ENCODE measurements around the gene SNAPC4. TPM values are rescaled to one million over a fixed set of nuclear protein-coding genes. Genes with fewer than 3 reads are reported as not detected.
A peak's percentile ranks its signal among the peaks of the same experiment; 100 is the strongest.

Gene SNAPC4
- total and polyA plus RNA-seq, 9 of the 15 experiments (the other 6 are each of a cell fraction or from before 2014, with no cell fraction given), result 0.21 to 21.8 (median 8.8) TPM

DNA sequence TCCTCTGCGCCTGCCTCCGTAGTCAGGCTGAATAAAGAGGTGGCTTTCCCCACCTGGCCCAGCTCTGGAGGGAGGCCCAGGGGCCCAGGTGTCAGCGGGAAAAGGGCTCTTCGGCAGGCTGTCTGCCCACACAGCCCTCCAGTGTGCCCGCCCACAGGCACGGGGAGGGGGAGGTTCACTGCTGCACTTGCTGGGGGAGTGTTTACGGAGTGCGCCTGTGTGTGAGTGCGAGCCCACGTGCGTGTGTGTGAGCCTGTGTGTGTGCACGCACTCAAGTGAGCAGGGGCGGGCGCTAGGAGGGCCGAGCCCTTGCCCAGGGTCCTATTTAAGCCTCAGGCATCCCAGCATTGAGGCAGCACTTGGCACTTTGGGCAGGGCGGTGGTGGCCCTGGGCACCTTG is 47.3 kb downstream of the SNAPC4 start:
- no peak overlapping the region for H3K4me3 ChIP-seq
- peaks cover 0 to 94% of the 10 kb centered on the region in 2 experiments; a peak in 4 of 5 replicates for H3K4me1 ChIP-seq (replicated peaks in 1 of 2; ENCODE audit: control insufficient read depth in 2 of 2, insufficient read depth in 2 of 2, low read length in 2 of 2)
- DNase-seq (ENCODE audit: extremely low read depth in 1 of 4, low spot score in 3 of 4) (peak in 3 of 4 experiments; percentile 28 to 49 (median 44)), ATAC-seq (peak; percentile 5; the same call in 1 of the 3 replicates), FAIRE-seq (no peak)
- no peaks in the 10 kb centered on the region for H3K9me3 ChIP-seq (replicated peaks; ENCODE audit: control insufficient read depth, insufficient read depth, low read depth, low read length)
- no peak overlapping the region for H3K4me2 ChIP-seq (ENCODE audit: insufficient read depth, low read length)
- CTCF ChIA-PET (ENCODE audit: low intra/inter-chr PET ratio), result interaction anchor here (0.7 kb wide), 1 partner anchor 1112 kb away, joined by 4 read pairs; no protein-coding TSS in a partner anchor
- H4K20me1 ChIP-seq (replicated peaks; ENCODE audit: control insufficient read depth, insufficient read depth, low read length), result no peaks in the 10 kb centered on the region; the same call in 1 of the 2 replicates
- in situ Hi-C loops (cut with MboI), result no loop called here
- no peak for TF ChIP-seq JUNB (CRISPR knock-in tag; conservative IDR thresholded peaks at IDR 0.05)
- no peak for TF ChIP-seq DDX20 (tag; IDR thresholded peaks at IDR 0.05; ENCODE audit: low read depth)
- TF ChIP-seq EGR1 (conservative IDR thresholded peaks at IDR 0.05), result peak; percentile 33; the same call in 1 of the 2 replicates
- TF ChIP-seq, protein P1, sequence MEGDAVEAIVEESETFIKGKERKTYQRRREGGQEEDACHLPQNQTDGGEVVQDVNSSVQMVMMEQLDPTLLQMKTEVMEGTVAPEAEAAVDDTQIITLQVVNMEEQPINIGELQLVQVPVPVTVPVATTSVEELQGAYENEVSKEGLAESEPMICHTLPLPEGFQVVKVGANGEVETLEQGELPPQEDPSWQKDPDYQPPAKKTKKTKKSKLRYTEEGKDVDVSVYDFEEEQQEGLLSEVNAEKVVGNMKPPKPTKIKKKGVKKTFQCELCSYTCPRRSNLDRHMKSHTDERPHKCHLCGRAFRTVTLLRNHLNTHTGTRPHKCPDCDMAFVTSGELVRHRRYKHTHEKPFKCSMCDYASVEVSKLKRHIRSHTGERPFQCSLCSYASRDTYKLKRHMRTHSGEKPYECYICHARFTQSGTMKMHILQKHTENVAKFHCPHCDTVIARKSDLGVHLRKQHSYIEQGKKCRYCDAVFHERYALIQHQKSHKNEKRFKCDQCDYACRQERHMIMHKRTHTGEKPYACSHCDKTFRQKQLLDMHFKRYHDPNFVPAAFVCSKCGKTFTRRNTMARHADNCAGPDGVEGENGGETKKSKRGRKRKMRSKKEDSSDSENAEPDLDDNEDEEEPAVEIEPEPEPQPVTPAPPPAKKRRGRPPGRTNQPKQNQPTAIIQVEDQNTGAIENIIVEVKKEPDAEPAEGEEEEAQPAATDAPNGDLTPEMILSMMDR (IDR thresholded peaks at IDR 0.05 in 2 of 3, conservative IDR thresholded peaks at IDR 0.05 in 1 of 3; ENCODE audit: insufficient read depth in 2 of 3, low read depth in 1 of 3, low read length in 3 of 3), result no peak
- TF ChIP-seq GTF2F1 (IDR thresholded peaks at IDR 0.05; ENCODE audit: low read depth, low read length), result no peak
- TF ChIP-seq CXXC5 (CRISPR knock-in tag; IDR thresholded peaks at IDR 0.05), result no peak
- no peak for TF ChIP-seq XRCC4 (IDR thresholded peaks at IDR 0.05; ENCODE audit: extremely low read depth, insufficient read depth, insufficient read length)
- TF ChIP-seq, protein P2, sequence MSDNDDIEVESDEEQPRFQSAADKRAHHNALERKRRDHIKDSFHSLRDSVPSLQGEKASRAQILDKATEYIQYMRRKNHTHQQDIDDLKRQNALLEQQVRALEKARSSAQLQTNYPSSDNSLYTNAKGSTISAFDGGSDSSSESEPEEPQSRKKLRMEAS (CRISPR knock-in tag; IDR thresholded peaks at IDR 0.05), result peak; percentile 47; the same call in 1 of the 2 replicates
- TF ChIP-seq POLR2G (IDR thresholded peaks at IDR 0.05; ENCODE audit: low read depth, low read length), result 0 out of 2 replicates have a peak, but pooled peaks have one; percentile 7
- H3K27ac ChIP-seq (ENCODE audit: extremely low read depth, low read depth, low read length), result no peak overlapping the region
- no TSS peak for BruUV-seq (replicated peaks)
- POLR2A ChIA-PET, result no interaction called here
- intact Hi-C loops (cut with micrococcal nuclease), result no loop called here
- no peaks in the 10 kb centered on the region for H3K36me3 ChIP-seq (ENCODE audit: control insufficient read depth, insufficient read depth, low read length)
- H2AFZ ChIP-seq (ENCODE audit: low read depth, low read length), result no peak overlapping the region
- H3K27me3 ChIP-seq (ENCODE audit: control insufficient read depth in 2 of 2, insufficient read depth in 2 of 2, low read length in 2 of 2), result no peaks in the 10 kb centered on the region
- 34% methylated on average over 9 of the region's 16 CpGs for WGBS (ENCODE audit: insufficient coverage, low coverage, missing lambda C conversion rate)
- no peaks in the 10 kb centered on the region for H3K79me2 ChIP-seq (ENCODE audit: control insufficient read depth, insufficient read depth, low read length)
- H3K9ac ChIP-seq (ENCODE audit: insufficient read depth in 1 of 2, low read depth in 2 of 2, low read length in 2 of 2), result peak overlapping the region in 1 of 2 experiments; percentile 68; a peak in 2 of 4 replicates
- H3K9me1 ChIP-seq (ENCODE audit: control insufficient read depth, insufficient read depth, low read length), result no peaks in the 10 kb centered on the region
